Activated CD4-positive, alpha-beta T cell treated with anti-CD3 and anti-CD28 coated beads, Interleukin-10, Interleukin-2, amounts not matched to agents 100 ng/mL and 50 ng/mL, durations not matched to agents 16 hours and 8 hours (primary cell): Measurements from ENCODE around the gene SF3A2.
"Not testable (repeated sequence)": the region's sequence is repeated elsewhere in the genome, so short reads cannot be mapped to it uniquely, and the experiment has no call there.

Source experiments
- DNase-seq: peaks from one replicate; pipeline ENCODE4 v3.0.0-alpha.2; 2020

Gene SF3A2

GRCh38 chr19:2236314-2237050 is at the start of gene SF3A2, which contains the start of gene PLEKHJ1:
Gene SF3A2 (plus strand): TSS chr19:2236824. CDS start chr19:2243419, 6,595 bp downstream.
Gene PLEKHJ1 (minus strand): TSS chr19:2236329. CDS start chr19:2236248, 81 bp downstream.
- DNase-seq, result peak; percentile 99

DNA sequence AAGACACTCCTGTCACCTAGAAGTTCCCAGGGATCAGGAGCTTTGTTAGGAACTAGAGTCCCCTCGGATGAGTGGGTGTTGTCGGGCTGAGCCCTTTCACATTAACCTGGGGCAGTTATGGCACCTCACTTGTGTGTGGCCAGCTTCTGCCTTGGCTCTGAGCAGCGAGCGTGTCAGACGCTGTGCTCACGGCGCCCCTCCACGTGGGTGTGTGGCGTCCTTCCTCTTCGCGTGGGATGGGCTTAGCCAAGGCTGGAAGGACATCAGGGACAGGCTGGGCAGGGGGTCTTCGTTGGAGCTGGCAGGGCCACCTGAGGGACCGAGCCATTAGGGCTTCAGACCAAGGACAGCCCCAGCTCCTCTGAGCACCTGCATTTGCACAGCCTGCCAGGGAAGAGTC is 49.5 kb upstream of the SF3A2 start:
- DNase-seq, result no peak

GRCh38 chr19:2188708-2189385 is 47.8 kb upstream of the SF3A2 start:
- DNase-seq, result no peak

- DNase-seq, result no peak
These were observed 46.7 kb upstream of the SF3A2 start for GRCh38 chr19:2189880-2190279.

DNA sequence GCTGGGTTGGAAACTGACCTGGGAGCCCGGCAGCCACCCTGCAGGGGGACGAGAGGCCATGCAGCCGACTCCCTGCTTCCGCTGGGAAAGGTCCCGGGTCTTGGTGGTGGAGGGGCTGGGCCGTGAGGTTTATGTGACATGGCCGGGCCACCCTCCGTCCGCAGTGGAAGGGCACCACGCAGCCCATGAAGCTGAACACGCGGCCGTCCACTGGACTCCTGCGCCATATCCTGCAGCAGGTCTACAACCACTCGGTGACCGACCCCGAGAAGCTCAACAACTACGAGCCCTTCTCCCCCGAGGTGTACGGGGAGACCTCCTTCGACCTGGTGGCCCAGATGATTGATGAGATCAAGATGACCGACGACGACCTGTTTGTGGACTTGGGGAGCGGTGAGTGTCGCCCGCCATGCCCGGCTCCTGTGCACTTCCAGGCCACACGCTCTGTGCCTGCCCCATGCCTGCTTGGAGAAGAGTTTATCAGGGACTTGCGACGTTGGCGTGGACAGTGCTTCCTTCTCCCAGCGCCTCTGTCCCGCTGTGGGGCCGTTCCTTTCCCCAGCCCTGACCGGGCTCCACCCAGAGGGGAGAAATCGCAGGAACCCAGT is 45.7 kb upstream of the SF3A2 start:
- no peak for DNase-seq

- DNase-seq, result no peak
These were observed 44.9 kb upstream of the SF3A2 start for GRCh38 chr19:2191456-2192310.

GRCh38 chr19:2192862-2193261 is 43.8 kb upstream of the SF3A2 start:
- no peak for DNase-seq

- no peak for DNase-seq
These were observed 42.8 kb upstream of the SF3A2 start for GRCh38 chr19:2193807-2194206.

DNA sequence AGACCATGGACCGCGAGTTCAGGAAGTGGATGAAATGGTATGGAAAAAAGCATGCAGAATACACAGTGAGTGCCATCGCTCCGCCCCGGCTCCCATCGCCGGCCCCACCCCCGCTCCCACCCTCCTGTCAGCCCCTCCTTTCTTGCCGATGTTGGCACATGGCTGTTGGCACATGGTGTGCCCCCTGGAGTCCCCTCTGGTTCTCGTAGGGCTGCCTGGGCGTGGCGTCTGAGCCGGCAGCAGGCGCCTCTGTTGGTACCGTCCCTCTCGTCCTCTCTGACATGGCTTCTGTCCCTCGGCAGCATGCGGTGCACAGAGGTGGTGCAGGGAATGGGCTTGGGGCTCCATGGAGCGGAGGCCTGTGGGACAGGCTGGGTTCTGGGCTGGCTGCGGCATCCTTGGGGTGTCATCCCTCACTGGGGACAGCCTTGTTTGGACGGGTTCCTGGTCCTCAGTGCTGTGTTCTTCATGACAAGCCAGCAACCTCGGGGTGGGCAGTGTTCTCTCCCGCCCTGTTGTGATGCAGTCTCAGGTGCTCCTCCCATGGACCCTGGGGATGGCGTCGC is 42.0 kb upstream of the SF3A2 start:
- DNase-seq, result no peak

GRCh38 chr19:2195361-2195760 is 41.3 kb upstream of the SF3A2 start:
- DNase-seq, result no peak

- DNase-seq, result no peak
These were observed 40.7 kb upstream of the SF3A2 start for GRCh38 chr19:2195914-2196313.

DNA sequence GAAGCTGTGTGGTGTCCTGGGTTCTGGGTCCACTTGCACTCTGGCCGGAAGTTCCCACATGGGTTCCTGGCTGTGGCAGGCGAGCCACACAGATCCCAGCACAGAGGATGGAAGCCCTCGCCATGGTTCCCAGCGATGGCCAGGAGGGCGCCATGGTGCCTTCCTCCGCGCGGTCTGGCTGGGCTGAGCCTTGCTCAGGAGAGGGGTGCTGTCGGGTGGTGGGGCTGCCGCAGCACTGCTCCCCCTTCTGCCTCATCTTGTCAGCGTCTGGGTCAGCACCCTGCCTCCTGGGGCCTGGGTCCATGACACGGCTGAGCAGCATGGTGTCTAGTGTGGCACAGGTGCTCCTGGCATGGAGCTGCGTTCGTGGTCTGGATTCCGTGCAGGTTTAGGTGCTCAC is 39.4 kb upstream of the SF3A2 start:
- DNase-seq, result no peak

DNA sequence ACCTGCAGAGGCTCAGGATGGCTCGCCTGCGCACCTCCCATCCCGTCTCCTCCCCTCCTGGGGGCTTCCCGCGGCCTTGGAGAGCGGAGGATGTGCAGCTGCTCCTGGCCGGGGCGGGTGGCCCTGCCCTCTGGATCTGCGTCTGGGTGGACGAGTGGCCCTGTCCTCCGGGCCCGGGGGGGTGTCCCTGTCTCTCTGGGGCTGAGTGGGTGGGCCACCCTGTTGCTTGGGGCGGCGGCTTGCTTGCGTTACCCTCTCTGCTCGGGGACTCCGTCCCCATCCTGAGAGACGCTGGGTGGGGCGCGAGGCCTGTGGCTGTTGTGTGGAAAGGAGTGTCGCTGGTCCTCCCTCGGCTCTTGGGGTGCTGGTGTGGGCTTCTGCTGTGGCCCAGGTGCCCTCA is 38.3 kb upstream of the SF3A2 start:
- no peak for DNase-seq

- no peak for DNase-seq
These were observed 37.4 kb upstream of the SF3A2 start for GRCh38 chr19:2199215-2199614.

- no peak for DNase-seq
These were observed 36.6 kb upstream of the SF3A2 start for GRCh38 chr19:2199861-2200623.

DNA sequence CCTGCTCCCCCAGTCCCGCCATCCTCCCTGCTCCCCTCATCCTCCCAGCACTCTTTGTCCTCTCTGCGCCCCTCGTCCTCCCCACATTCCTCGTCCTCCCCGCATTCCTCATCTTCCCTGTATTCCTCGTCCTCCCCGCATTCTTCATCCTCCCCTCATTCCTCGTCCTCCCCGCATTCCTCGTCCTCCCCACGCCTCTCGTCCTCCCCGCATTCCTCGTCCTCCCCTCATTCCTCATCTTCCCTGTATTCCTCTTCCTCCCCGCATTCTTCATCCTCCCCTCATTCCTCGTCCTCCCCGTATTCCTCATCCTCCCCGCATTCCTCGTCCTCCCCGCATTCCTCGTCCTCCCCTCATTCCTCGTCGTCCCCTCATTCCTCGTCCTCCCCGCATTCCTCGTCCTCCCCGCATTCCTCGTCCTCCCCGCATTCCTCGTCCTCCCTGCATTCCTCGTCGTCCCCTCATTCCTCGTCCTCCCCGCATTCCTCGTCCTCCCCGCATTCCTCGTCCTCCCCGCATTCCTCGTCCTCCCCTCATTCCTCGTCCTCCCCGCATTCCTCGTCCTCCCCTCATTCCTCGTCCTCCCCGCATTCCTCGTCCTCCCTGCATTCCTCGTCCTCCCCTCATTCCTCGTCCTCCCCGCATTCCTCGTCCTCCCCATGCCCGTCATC is 35.9 kb upstream of the SF3A2 start:
- not testable (repeated sequence) for DNase-seq

- DNase-seq, result no peak
These were observed 35.0 kb upstream of the SF3A2 start for GRCh38 chr19:2201473-2202148.

DNA sequence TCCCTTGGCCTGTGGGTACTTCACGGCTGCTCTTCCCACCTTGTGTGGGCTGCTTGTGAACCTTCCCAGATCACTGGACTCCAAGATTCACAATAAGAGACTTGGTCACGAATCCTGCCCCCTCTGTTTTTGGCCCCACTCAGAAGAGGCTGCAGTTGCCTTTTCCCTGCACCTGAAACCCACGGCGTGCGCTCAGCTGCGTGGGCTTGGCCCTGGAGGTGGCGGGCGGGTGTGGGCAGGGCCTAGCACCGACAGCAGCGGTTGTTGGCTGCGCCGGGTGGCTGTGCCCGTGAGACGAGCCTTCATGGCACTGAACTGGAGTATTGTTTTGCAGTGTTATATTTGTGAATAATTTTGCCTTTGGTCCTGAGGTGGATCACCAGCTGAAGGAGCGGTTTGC is 34.3 kb upstream of the SF3A2 start:
- DNase-seq, result no peak

GRCh38 chr19:2207008-2207407 is 29.6 kb upstream of the SF3A2 start:
- DNase-seq, result no peak

GRCh38 chr19:2207991-2208860 is 28.4 kb upstream of the SF3A2 start:
- peak; percentile 36 for DNase-seq
